HG02763 (cell line): ENCODE results near the gene LRRC3.

Source experiments
- ATAC-seq: cut with Tn5 transposase; IDR thresholded peaks from one replicate; pipeline ENCODE4 v1.9.1; 2021; ENCODE audit warnings: mild to moderate bottlenecking, moderate library complexity; ENCODE audit not compliant: unreplicated experiment

The LRRC3 gene

GRCh38 chr21:44509539-44509938 is 54.2 kb downstream of the LRRC3 start:
- no peak for ATAC-seq

DNA sequence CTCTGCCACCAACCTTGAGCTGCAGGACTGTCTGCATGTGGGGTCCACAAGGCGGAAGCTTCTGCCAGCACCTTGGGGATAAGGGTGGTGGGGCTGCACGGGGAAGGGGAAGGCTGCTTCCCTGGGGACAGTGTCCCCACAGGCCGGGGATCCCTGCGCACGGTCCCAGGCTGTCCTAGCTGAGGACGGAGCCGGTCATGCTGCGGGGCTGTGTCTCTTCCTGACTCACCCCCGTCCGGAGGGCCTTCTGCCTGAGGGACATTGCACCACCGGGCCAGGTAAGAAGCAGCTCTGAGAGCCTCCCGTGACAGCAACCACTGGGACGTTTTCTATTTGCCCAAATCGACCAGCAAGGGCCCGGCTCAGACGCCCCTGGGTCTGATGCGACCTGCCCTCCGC is 54.8 kb downstream of the LRRC3 start:
- no peak for ATAC-seq

DNA sequence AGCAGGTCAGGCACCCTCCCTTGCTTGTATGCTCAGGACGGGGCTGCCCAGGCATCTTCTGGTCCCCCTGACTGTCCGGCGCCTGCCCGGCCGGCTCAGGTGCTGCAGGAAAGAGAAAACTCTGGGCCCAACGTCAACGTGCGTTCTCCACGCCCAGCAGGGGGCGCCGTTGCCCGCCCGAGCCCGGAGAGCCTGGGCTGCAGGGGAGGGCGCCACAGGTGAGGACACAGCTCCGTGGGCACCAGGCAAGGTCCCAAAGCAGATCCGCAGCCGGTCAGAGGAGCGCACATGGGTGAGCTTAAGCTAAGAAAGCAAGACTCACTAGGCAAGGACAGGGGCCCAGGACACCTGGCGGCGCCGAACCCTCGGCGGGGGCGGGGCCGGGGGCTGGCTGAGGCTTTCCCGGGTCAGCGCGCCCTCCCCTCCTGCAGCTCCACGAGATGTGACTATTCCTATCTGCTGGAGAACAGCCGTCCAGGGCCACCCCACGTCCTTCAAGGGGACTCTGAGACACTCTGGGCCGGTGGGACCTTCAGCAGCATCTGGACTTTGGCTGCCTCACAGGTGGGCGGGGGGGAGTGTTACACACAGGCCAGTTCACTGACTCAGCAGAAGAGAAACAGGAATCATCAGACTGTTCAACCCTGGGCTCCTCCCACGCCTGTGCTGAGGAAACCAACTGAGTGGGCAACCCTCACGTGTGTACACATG is 55.4 kb downstream of the LRRC3 start:
- ATAC-seq, result no peak

- no peak for ATAC-seq
Observed at GRCh38 chr21:44511219-44511937, 56.1 kb downstream of the LRRC3 start.
